Activated naive CD4-positive, alpha-beta T cell treated with Interleukin-2 at 50 U/mL for 16 hours (primary cell): ENCODE measurements around the gene EEF1B2.
"Not testable (repeated sequence)": the region's sequence is repeated elsewhere in the genome, so short reads cannot be mapped to it uniquely, and the experiment has no call there.

Experiments used
- DNase-seq: peaks from one replicate; pipeline ENCODE4 v3.0.0-alpha.2; 2020

The EEF1B2 gene

GRCh38 chr2:206159346-206160124, at the start of gene EEF1B2, which contains the start of gene NDUFS1:
Gene EEF1B2, plus strand, starts transcription at chr2:206159895. Its CDS starts 85 bp downstream, at chr2:206159980.
Gene NDUFS1, minus strand, starts transcription at chr2:206159444. Its CDS starts 5,766 bp downstream, at chr2:206153678.
- peak; percentile 99 for DNase-seq

DNA sequence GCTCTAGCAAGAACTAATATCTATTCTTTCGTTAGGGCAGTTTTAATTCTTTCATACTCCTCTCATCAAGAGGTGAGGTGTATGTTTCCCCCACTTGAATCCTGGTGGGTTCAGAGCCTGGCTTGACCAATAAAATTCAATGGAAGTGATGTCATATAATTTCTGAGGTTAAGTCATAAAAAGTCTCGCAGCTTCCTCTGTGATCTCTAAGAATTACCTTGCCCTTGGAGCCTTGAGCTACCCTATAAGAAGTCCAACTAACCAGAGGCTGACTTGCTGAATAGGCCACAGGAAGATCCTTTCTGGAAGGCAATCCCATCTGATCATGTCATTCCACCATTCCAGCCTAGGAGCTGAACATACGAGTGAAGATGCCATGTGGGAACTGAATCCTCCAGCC, 47.6 kb upstream of the EEF1B2 start:
- no peak for DNase-seq

- no peak for DNase-seq
These were observed 46.7 kb upstream of the EEF1B2 start for GRCh38 chr2:206112846-206113547.

- DNase-seq, result no peak
These were observed 44.6 kb upstream of the EEF1B2 start for GRCh38 chr2:206115026-206115578.

- DNase-seq, result no peak
These were observed 43.4 kb upstream of the EEF1B2 start for GRCh38 chr2:206116278-206116677.

DNA sequence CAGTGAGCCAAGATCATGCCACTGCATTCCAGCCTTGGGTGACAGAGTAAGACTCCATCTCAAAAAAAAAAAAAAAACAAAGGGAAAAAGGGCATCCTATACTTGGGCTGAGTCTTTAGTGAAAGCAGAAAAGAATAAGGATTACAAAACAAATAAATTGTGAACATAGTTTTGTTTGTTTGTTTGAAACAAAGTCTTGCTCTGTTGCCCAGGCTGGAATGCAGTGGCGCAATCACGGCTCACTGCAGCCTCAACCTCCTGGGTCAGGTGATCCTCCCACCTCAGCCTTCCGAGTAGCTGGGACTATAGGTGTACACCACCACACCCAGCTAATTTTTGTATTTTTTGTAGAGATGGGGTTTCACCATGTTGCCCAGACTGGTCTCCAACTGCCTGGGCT, 37.1 kb upstream of the EEF1B2 start:
- DNase-seq, result not testable (repeated sequence)

DNA sequence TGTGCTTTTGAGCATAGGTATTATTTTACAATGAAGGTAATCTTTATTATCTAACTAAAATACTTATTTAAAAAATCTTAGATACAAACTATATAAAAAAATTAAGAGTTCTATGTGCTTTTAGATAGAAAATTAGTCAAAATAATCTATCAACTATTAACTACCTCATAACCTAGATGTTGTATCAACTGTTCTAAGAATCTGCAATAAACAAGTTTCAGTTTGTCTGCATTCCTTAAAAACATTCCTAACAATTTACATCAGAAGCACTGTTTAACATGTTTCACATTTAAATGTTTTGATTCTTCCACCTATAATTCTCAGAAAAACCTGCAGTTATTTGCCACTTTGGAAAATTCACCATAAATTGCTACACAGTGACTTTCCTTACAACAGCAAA, 33.8 kb upstream of the EEF1B2 start:
- DNase-seq, result no peak

DNA sequence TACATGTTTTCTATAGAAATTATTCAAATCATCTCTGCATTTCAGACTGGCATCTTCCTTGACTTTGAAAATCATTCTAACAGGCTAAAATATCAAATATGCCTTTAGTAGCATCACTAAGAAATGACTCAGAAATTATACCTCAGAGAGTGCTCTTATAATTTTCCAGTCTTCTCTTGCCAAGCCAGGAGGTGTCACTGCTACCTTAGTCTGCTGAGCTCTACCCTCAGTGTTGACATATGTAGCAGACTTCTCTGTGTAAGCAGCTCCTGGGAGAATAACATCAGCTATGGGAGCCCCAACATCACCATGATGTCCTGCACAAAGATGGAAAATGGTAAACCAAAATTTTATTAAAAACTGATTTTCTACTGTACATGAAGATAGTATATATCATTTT, 32.0 kb upstream of the EEF1B2 start:
- no peak for DNase-seq

DNA sequence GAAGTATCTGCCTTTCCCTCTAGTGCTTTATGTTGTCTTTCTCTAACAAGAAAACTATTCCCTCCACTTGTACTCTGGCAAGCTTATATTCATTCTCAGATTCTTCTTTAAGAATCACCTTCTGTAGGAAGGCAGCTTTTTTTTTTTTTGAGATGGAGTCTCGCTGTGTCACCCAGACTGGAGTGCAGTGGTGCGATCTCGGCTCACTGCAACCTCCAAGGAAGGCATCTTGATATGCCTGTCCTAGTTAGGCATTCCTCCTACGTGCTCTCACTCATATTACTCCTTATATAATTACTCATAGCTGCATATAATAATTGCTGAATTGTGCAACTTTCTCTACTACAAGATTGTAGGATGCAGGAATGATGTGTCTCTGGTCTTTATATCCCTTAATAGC, 16.2 kb upstream of the EEF1B2 start:
- DNase-seq, result no peak

DNA sequence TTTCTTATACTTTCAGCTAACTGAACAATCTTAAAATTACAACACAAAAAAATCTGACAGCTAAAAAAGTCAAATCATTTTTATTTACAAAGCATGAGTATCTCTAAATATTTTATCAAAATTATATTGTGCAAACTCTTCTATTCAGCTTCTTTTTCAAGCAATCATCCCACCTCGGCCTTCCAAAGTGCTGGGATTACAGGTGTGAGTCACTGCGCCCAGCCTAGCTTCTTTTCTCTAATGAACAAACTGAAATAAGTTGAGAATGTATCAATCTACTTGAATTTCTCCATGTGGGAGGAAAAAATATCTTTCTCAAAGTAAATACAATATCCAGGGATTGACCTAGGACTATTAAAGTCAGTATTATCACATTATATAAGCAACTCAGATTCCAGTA, 15.3 kb upstream of the EEF1B2 start:
- no peak for DNase-seq

- no peak for DNase-seq
These were observed 14.0 kb upstream of the EEF1B2 start for GRCh38 chr2:206145665-206146064.

- no peak for DNase-seq
These were observed 10.4 kb upstream of the EEF1B2 start for GRCh38 chr2:206149330-206149729.

- no peak for DNase-seq
These were observed 9.5 kb upstream of the EEF1B2 start for GRCh38 chr2:206150168-206150567.

- no peak for DNase-seq
These were observed 9.1 kb upstream of the EEF1B2 start for GRCh38 chr2:206150631-206151030.

GRCh38 chr2:206154197-206154596, 5.5 kb upstream of the EEF1B2 start:
- no peak for DNase-seq

DNA sequence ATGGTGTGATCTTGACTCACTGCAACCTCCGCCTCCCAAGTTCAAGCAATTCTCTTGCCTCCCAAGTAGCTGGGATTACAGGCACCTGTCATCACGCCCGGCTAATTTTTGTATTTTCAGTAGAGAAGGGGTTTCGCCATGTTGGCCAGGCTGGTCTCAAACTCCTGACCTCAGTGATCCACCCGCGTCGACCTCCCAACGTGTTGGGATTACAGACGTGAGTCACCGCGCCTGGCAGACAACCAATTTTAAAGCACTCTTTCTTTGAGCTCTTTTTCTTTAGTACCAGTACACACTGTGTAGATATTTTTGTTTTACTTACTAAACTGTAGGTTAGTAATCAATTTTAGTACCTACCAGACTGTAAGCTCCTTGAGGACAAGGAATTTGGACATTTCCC, 2.7 kb upstream of the EEF1B2 start:
- DNase-seq, result not testable (repeated sequence)

GRCh38 chr2:206158563-206159345, 941 bp upstream of the EEF1B2 start:
- no peak for DNase-seq

GRCh38 chr2:206160125-206160806, 571 bp downstream of the EEF1B2 start:
- peak; percentile 6 for DNase-seq

DNA sequence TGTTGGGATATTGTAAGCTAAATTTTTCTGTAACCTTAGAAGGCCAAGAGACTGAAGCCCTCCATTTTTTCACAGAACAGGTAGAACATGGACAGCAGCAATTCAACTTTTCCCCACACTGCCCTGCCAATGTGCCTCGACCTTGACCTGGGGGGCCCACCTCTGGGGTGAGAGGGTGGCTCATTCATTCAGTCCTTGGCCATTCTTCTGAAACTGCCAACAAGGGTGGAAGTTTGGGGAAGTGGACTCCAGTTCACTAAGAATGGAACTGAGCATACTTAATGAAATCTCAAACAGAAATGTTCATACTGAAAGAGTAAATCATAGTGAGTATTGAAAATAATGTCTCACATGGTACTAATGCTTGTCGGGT, 1.1 kb downstream of the EEF1B2 start:
- peak; percentile 10 for DNase-seq

- not testable (repeated sequence) for DNase-seq
These were observed 2.7 kb downstream of the EEF1B2 start for GRCh38 chr2:206162401-206162800.

GRCh38 chr2:206163251-206163880, 3.7 kb downstream of the EEF1B2 start:
- DNase-seq, result no peak

GRCh38 chr2:206164261-206164862, 4.7 kb downstream of the EEF1B2 start:
- peak; percentile 9 for DNase-seq
